ENCODE measurements around the gene BTNL9.

The BTNL9 gene

DNA sequence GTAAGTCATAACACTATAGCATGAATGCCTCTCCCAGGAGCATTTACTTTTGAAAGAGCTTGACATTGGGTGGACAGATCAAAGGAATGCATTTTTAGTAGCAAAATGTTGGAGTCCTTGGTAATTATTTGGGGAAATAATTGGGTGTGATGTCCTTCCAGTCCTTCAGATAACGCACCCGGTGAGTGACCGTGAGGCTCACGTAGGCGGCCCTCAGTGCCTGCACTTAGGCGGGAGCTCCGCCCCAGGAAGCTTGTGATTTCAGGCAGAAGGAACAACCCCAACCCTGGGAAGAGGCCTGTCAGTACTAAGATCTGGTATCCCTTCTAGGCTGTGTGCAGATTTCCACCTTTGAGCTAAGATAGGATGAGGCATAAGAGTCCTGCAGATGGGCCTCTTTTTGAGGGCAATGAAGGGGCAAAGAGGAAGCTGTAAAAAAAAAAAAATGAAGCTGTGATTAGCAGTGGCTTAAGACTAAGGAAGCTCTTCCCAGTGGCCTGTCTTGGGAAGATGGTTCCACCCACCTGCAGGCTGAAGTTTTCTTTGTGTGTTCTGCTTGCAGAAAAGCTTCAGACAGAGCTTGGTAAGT is 14.9 kb downstream of the BTNL9 start:
- ChIA-PET POLR2A (no interaction called here), CTCF (no interaction called here)
- peaks cover 30 to 98% (median 53%) of the 10 kb centered on the region in 5 experiments for H3K27me3 ChIP-seq (replicated peaks in 2 of 5; ENCODE audit: control insufficient read depth in 4 of 5, insufficient read depth in 5 of 5, low read length in 4 of 5)
- H3K9me3 ChIP-seq (ENCODE audit: control extremely low read depth in 1 of 5, control insufficient read depth in 4 of 5, insufficient read depth in 2 of 5, low read depth in 1 of 5, low read length in 4 of 5), result peaks cover 0 to 8% (median 0%) of the 10 kb centered on the region in 5 experiments
- 51% methylated on average over 7 of the region's 7 CpGs for WGBS (ENCODE audit: insufficient coverage)
- no peaks in the 10 kb centered on the region for H3K36me3 ChIP-seq (ENCODE audit: control insufficient read depth in 4 of 4, insufficient read depth in 4 of 4, low read length in 3 of 4)
- no peak for DNase-seq
- H3K27ac ChIP-seq (ENCODE audit: insufficient read depth in 1 of 2, low read depth in 1 of 2, low read length in 2 of 2, poor library complexity in 1 of 2, severe bottlenecking in 2 of 2), result no peak overlapping the region
- peaks cover 0 to 22% (median 14%) of the 10 kb centered on the region in 4 experiments for H3K4me1 ChIP-seq (ENCODE audit: control extremely low read depth in 1 of 4, control insufficient read depth in 4 of 4, insufficient read depth in 4 of 4, low read length in 3 of 4)
- no peak overlapping the region for H3K4me3 ChIP-seq (ENCODE audit: control insufficient read depth in 1 of 7, extremely low read depth in 1 of 7, insufficient read depth in 4 of 7, low read depth in 2 of 7, low read length in 6 of 7)

DNA sequence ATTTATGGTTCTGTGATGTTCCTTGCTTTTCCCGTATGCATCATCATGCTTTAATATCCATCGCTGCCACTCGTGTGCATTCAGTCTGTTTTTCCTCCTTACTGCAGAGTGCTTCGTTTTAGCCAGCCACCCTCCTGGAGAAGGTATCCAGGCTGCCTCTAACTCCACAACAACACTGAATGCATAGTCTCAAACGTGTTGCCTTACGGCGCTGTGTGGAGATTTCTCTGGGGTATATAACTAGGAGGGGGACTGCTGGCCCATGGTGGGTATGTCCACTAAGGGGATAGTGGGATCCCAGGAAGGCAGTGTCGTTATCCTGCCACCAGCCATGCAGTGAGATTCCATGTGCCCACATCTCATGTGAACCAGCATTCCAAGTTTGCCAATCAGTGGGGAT is 16.4 kb downstream of the BTNL9 start:
- WGBS (ENCODE audit: insufficient coverage), result 96% methylated on average over 4 of the region's 8 CpGs
- Histone ChIP-seq H3K4me1 (ENCODE audit: control extremely low read depth in 1 of 4, control insufficient read depth in 4 of 4, insufficient read depth in 4 of 4, low read length in 3 of 4) (peaks cover 0 to 22% (median 14%) of the 10 kb centered on the region in 4 experiments), H3K4me3 (ENCODE audit: control insufficient read depth in 1 of 7, extremely low read depth in 1 of 7, insufficient read depth in 4 of 7, low read depth in 2 of 7, low read length in 6 of 7) (no peak overlapping the region), H3K36me3 (ENCODE audit: control insufficient read depth in 4 of 4, insufficient read depth in 4 of 4, low read length in 3 of 4) (no peaks in the 10 kb centered on the region), H3K27ac (ENCODE audit: insufficient read depth in 1 of 2, low read depth in 1 of 2, low read length in 2 of 2, poor library complexity in 1 of 2, severe bottlenecking in 2 of 2) (no peak overlapping the region), H3K9me3 (ENCODE audit: control extremely low read depth in 1 of 5, control insufficient read depth in 4 of 5, insufficient read depth in 2 of 5, low read depth in 1 of 5, low read length in 4 of 5) (peaks cover 0 to 6% (median 0%) of the 10 kb centered on the region in 5 experiments), H3K27me3 (replicated peaks in 2 of 5; ENCODE audit: control insufficient read depth in 4 of 5, insufficient read depth in 5 of 5, low read length in 4 of 5) (peaks cover 35 to 98% (median 55%) of the 10 kb centered on the region in 5 experiments)
- CTCF ChIA-PET, result no interaction called here
- POLR2A ChIA-PET, result no interaction called here
- no peak for DNase-seq

GRCh38 chr5:181058321-181058720 is 18.3 kb downstream of the BTNL9 start:
- ChIA-PET CTCF (no interaction called here), POLR2A (no interaction called here)
- Histone ChIP-seq H3K4me3 (ENCODE audit: control insufficient read depth in 1 of 7, extremely low read depth in 1 of 7, insufficient read depth in 4 of 7, low read depth in 2 of 7, low read length in 6 of 7) (no peak overlapping the region), H3K4me1 (ENCODE audit: control extremely low read depth in 1 of 4, control insufficient read depth in 4 of 4, insufficient read depth in 4 of 4, low read length in 3 of 4) (peaks cover 0 to 15% (median 7%) of the 10 kb centered on the region in 4 experiments), H3K9me3 (ENCODE audit: control extremely low read depth in 1 of 5, control insufficient read depth in 4 of 5, insufficient read depth in 2 of 5, low read depth in 1 of 5, low read length in 4 of 5) (peaks cover 0 to 6% (median 0%) of the 10 kb centered on the region in 5 experiments), H3K36me3 (ENCODE audit: control insufficient read depth in 4 of 4, insufficient read depth in 4 of 4, low read length in 3 of 4) (no peaks in the 10 kb centered on the region), H3K27me3 (replicated peaks in 2 of 5; ENCODE audit: control insufficient read depth in 4 of 5, insufficient read depth in 5 of 5, low read length in 4 of 5) (peaks cover 34 to 98% (median 58%) of the 10 kb centered on the region in 5 experiments), H3K27ac (ENCODE audit: insufficient read depth in 1 of 2, low read depth in 1 of 2, low read length in 2 of 2, poor library complexity in 1 of 2, severe bottlenecking in 2 of 2) (no peak overlapping the region)
- DNase-seq, result no peak
- 91% methylated on average over 8 of the region's 9 CpGs for WGBS (ENCODE audit: insufficient coverage)

DNA sequence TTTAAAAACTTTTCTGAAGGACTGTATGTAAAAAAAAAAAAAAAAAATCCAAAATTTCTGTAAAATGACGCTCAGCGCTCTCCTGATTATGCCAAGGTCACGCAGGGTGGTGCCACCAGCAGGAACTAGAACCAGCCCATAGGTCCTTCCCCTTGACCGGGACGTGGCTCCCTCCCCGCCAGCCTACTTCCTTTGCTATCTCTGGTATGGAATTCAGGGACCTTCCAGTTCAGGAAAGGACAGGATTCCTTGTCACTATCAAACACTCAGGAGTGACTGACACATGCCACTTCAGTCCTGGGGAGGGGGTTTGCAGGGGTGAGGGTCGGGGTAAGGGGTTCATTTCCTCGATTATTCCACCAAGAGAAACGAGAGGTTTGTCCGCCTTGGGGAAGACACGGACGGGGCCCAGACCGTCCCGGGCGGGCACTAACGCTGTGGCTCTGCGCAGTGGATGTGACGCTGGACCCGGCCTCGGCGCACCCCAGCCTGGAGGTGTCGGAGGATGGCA is 18.8 kb downstream of the BTNL9 start:
- Histone ChIP-seq H3K9me3 (ENCODE audit: control extremely low read depth in 1 of 5, control insufficient read depth in 4 of 5, insufficient read depth in 2 of 5, low read depth in 1 of 5, low read length in 4 of 5) (peaks cover 0 to 6% (median 0%) of the 10 kb centered on the region in 5 experiments), H3K27ac (ENCODE audit: insufficient read depth in 1 of 2, low read depth in 1 of 2, low read length in 2 of 2, poor library complexity in 1 of 2, severe bottlenecking in 2 of 2) (no peak overlapping the region), H3K27me3 (replicated peaks in 2 of 5; ENCODE audit: control insufficient read depth in 4 of 5, insufficient read depth in 5 of 5, low read length in 4 of 5) (peaks cover 34 to 97% (median 53%) of the 10 kb centered on the region in 5 experiments), H3K36me3 (ENCODE audit: control insufficient read depth in 4 of 4, insufficient read depth in 4 of 4, low read length in 3 of 4) (no peaks in the 10 kb centered on the region), H3K4me3 (ENCODE audit: control insufficient read depth in 1 of 7, extremely low read depth in 1 of 7, insufficient read depth in 4 of 7, low read depth in 2 of 7, low read length in 6 of 7) (no peak overlapping the region), H3K4me1 (ENCODE audit: control extremely low read depth in 1 of 4, control insufficient read depth in 4 of 4, insufficient read depth in 4 of 4, low read length in 3 of 4) (peaks cover 0 to 10% (median 4%) of the 10 kb centered on the region in 4 experiments)
- ChIA-PET POLR2A (no interaction called here), CTCF (no interaction called here)
- WGBS (ENCODE audit: insufficient coverage), result 13% methylated on average over 20 of the region's 22 CpGs
- no peak for DNase-seq

- H3K9me3 ChIP-seq (ENCODE audit: control extremely low read depth in 1 of 5, control insufficient read depth in 4 of 5, insufficient read depth in 2 of 5, low read depth in 1 of 5, low read length in 4 of 5), result peaks cover 0 to 6% (median 0%) of the 10 kb centered on the region in 5 experiments
- H3K36me3 ChIP-seq (ENCODE audit: control insufficient read depth in 4 of 4, insufficient read depth in 4 of 4, low read length in 3 of 4), result no peaks in the 10 kb centered on the region
- ChIA-PET CTCF (no interaction called here), POLR2A (no interaction called here)
- peaks cover 29 to 96% (median 46%) of the 10 kb centered on the region in 5 experiments for H3K27me3 ChIP-seq (replicated peaks in 2 of 5; ENCODE audit: control insufficient read depth in 4 of 5, insufficient read depth in 5 of 5, low read length in 4 of 5)
- 10% methylated on average over 86 of the region's 86 CpGs for WGBS (ENCODE audit: insufficient coverage)
- no peak overlapping the region for H3K4me3 ChIP-seq (ENCODE audit: control insufficient read depth in 1 of 7, extremely low read depth in 1 of 7, insufficient read depth in 4 of 7, low read depth in 2 of 7, low read length in 6 of 7)
- H3K4me1 ChIP-seq (ENCODE audit: control extremely low read depth in 1 of 4, control insufficient read depth in 4 of 4, insufficient read depth in 4 of 4, low read length in 3 of 4), result peaks cover 0 to 7% (median 3%) of the 10 kb centered on the region in 4 experiments
- peak in 1 of 3 donors; percentile 6 for DNase-seq
- no peak overlapping the region for H3K27ac ChIP-seq (ENCODE audit: insufficient read depth in 1 of 2, low read depth in 1 of 2, low read length in 2 of 2, poor library complexity in 1 of 2, severe bottlenecking in 2 of 2)
Observed at GRCh38 chr5:181059297-181060230, 19.5 kb downstream of the BTNL9 start.

- Histone ChIP-seq H3K27ac (ENCODE audit: insufficient read depth in 1 of 2, low read depth in 1 of 2, low read length in 2 of 2, poor library complexity in 1 of 2, severe bottlenecking in 2 of 2) (no peak overlapping the region), H3K4me1 (ENCODE audit: control extremely low read depth in 1 of 4, control insufficient read depth in 4 of 4, insufficient read depth in 4 of 4, low read length in 3 of 4) (peaks cover 0 to 7% (median 3%) of the 10 kb centered on the region in 4 experiments), H3K9me3 (ENCODE audit: control extremely low read depth in 1 of 5, control insufficient read depth in 4 of 5, insufficient read depth in 2 of 5, low read depth in 1 of 5, low read length in 4 of 5) (peaks cover 0 to 6% (median 0%) of the 10 kb centered on the region in 5 experiments), H3K27me3 (replicated peaks in 2 of 5; ENCODE audit: control insufficient read depth in 4 of 5, insufficient read depth in 5 of 5, low read length in 4 of 5) (peaks cover 24 to 92% (median 42%) of the 10 kb centered on the region in 5 experiments), H3K36me3 (ENCODE audit: control insufficient read depth in 4 of 4, insufficient read depth in 4 of 4, low read length in 3 of 4) (no peaks in the 10 kb centered on the region), H3K4me3 (ENCODE audit: control insufficient read depth in 1 of 7, extremely low read depth in 1 of 7, insufficient read depth in 4 of 7, low read depth in 2 of 7, low read length in 6 of 7) (no peak overlapping the region)
- POLR2A ChIA-PET, result no interaction called here
- DNase-seq, result no peak
- CTCF ChIA-PET, result no interaction called here
- 100% methylated on average over 1 of the region's 8 CpGs for WGBS (ENCODE audit: insufficient coverage)
Observed at GRCh38 chr5:181060231-181060590, 20.1 kb downstream of the BTNL9 start.

DNA sequence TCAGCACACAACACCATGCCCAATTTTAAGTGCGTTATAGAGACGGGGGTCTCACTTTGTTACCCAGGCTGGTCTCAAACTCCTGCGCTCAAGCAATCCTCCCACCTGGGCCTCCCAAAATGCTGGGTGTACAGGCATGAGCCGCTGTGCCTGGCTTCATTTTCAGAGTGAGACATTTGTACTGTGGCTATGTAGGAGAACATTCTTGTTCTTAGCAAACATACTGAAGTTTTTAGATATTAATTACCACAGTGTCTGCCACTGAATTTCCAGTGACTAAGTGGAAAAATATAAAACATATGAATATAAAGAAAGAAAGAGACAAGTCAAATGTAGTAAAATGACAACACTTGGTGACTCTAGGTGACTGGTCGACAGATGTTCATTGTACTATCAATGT is 20.9 kb downstream of the BTNL9 start:
- Histone ChIP-seq H3K27me3 (replicated peaks in 2 of 5; ENCODE audit: control insufficient read depth in 4 of 5, insufficient read depth in 5 of 5, low read length in 4 of 5) (peaks cover 23 to 91% (median 38%) of the 10 kb centered on the region in 5 experiments), H3K36me3 (ENCODE audit: control insufficient read depth in 4 of 4, insufficient read depth in 4 of 4, low read length in 3 of 4) (no peaks in the 10 kb centered on the region), H3K4me1 (ENCODE audit: control extremely low read depth in 1 of 4, control insufficient read depth in 4 of 4, insufficient read depth in 4 of 4, low read length in 3 of 4) (peaks cover 0 to 7% (median 3%) of the 10 kb centered on the region in 4 experiments), H3K4me3 (ENCODE audit: control insufficient read depth in 1 of 7, extremely low read depth in 1 of 7, insufficient read depth in 4 of 7, low read depth in 2 of 7, low read length in 6 of 7) (no peak overlapping the region), H3K27ac (ENCODE audit: insufficient read depth in 1 of 2, low read depth in 1 of 2, low read length in 2 of 2, poor library complexity in 1 of 2, severe bottlenecking in 2 of 2) (no peak overlapping the region), H3K9me3 (ENCODE audit: control extremely low read depth in 1 of 5, control insufficient read depth in 4 of 5, insufficient read depth in 2 of 5, low read depth in 1 of 5, low read length in 4 of 5) (peaks cover 0 to 8% (median 0%) of the 10 kb centered on the region in 5 experiments)
- WGBS (ENCODE audit: insufficient coverage), result 98% methylated on average over 4 of the region's 5 CpGs
- ChIA-PET CTCF (no interaction called here), POLR2A (no interaction called here)
- DNase-seq, result no peak

Measured in common myeloid progenitor, CD34-positive (primary cell).